HG02623 (cell line): ENCODE measurements around the gene CC2D2A.

Source experiments
- ATAC-seq: cut with Tn5 transposase; IDR thresholded peaks from one replicate; pipeline ENCODE4 v1.9.1; 2021; ENCODE audit warnings: moderate library complexity; ENCODE audit not compliant: unreplicated experiment

Gene CC2D2A

GRCh38 chr4:15469402-15470127 lies at the start of gene CC2D2A:
CC2D2A (plus strand) TSS chr4:15469882; CDS start chr4:15475933, 6,051 bp downstream.
- no peak for ATAC-seq

- no peak for ATAC-seq
Measured at GRCh38 chr4:15420642-15421041, 49.0 kb upstream of the CC2D2A start.

GRCh38 chr4:15423285-15423711 lies 46.4 kb upstream of the CC2D2A start:
- no peak for ATAC-seq

DNA sequence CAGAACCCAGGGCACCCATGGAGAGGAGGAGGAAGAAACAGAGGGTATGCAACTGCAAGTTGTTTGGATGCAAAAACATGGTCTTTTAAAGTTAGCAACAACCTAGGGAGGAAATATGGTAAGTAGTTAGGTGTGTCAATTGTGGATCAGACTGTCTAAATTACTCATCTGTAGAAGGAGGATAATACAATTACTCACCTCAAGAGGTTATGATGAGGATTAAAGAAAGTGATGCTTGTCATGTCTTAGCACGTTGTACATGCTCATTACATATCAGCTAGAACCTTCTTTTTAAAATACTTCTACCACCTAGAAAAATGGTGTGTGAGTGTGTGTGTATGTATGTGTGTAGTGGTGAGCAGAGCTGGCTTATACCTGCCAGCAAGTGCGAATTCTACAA lies 44.2 kb upstream of the CC2D2A start:
- no peak for ATAC-seq

DNA sequence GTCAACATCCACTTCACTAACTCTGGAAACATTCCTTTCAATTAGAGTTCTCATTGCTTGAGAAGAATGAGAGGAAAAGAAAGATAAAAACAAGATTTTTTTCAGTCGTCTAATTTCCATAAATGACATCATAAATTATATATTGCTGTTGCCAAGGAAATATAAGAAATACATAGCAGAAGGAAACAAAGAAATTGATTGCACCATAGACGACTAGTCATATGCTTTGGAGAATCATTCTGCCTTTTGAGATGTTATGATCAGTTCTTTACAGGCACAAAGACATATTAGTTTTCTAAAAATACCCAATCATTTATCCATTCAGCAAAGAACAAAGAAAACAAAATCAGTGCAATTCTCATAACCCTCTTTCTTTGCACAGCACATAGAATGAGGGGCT lies 42.5 kb upstream of the CC2D2A start:
- no peak for ATAC-seq

DNA sequence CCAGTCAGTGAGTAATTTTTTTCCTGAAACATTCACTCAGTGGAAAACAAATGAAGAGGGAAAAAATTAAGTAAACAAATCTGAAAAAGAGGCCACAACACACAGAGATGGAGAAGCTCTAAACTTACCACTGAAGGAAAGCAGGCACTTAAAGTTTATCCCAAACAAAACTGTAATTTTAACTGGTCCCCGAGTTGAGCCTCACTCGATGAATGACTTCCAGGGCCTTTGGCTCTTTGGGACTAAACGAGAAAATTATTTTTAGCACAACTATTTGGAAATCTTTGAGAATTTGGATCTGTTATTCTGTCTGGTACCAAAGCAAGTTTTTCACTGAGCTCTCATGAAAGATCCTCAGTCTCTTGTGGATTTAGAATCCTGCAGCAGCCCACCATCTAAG lies 42.0 kb upstream of the CC2D2A start, which contains the start of gene C1QTNF7:
C1QTNF7 (plus strand) TSS at position 333 of the 400 bp plus-strand sequence. CDS start 7,711 bp downstream, outside the sequence.
- ATAC-seq, result no peak

- no peak for ATAC-seq
Measured at GRCh38 chr4:15428611-15429010, 41.1 kb upstream of the CC2D2A start.

- no peak for ATAC-seq
Measured at GRCh38 chr4:15434091-15434490, 35.6 kb upstream of the CC2D2A start.

GRCh38 chr4:15434676-15435075 lies 35.0 kb upstream of the CC2D2A start:
- ATAC-seq, result no peak

DNA sequence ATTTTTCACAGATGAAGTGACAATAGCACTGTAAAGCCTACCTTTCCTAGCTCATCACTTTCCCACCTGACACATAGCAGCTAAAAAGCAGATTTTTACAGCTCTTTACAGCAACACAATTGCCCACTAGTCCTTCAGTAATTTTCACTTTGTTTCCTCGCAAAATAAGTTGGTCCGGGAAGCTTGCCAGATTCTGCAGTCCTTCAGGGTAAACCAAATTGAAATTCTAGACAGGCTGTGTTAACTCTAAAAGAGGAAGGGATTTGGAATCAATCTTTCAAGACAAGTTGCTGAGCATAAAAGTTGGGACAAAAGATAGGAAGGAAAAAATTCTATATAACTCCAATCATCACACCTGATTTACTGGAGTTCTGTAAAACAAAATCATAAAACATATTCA lies 33.2 kb upstream of the CC2D2A start:
- ATAC-seq, result no peak

GRCh38 chr4:15438939-15439524 lies 30.6 kb upstream of the CC2D2A start:
- no peak for ATAC-seq

- no peak for ATAC-seq
Measured at GRCh38 chr4:15443371-15444160, 26.1 kb upstream of the CC2D2A start.

DNA sequence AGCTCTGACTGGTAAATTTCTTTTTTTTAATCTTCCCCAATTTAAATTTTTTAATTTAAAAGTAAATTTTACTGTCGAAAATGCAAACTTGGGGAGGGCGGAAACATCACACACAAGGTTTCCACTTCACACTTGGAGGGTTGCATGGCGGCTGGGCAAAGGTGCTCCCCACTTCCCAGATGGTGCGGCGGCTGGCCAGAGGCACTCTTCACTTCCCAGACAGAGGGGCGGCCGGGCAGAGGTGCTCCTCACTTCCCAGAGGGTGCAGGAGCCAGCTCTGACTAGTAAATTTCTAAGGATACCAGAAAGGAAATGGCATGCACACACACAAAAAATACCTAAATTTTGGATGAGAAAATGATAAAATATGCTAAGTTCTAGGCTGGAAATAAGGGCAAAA lies 25.4 kb upstream of the CC2D2A start:
- no peak for ATAC-seq

DNA sequence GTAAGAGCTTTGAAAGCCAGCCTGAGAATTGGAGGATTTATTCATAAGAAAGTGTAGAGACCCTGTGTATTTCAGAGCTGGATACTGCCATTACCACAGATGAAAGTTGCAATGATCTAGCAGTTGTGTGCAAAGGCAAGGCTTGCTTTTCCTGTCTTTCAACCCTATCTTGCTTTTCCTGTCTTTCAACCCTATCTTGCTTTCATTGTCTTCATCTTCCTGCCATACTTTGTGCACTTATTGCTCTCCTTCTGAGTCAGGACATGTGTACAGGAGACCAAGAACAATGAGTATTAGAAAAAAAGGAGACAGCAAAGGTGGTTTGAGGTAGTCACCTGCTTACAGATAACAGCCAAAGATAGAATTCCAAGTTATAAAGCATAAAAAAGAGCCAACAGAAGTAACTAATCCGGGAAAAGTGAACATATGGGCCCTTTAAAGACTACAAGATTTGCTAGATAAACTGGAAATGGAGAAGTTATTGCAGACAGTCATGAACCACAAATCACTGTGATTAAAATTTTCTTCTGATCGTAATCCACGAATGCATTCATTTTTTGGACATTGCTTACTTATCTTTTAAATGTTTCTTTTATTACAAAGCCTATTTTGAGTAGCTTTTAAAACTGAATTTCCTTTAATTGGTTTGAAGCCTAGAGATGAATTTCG lies 24.7 kb upstream of the CC2D2A start:
- no peak for ATAC-seq

- ATAC-seq, result no peak
Measured at GRCh38 chr4:15451181-15451865, 18.4 kb upstream of the CC2D2A start.

DNA sequence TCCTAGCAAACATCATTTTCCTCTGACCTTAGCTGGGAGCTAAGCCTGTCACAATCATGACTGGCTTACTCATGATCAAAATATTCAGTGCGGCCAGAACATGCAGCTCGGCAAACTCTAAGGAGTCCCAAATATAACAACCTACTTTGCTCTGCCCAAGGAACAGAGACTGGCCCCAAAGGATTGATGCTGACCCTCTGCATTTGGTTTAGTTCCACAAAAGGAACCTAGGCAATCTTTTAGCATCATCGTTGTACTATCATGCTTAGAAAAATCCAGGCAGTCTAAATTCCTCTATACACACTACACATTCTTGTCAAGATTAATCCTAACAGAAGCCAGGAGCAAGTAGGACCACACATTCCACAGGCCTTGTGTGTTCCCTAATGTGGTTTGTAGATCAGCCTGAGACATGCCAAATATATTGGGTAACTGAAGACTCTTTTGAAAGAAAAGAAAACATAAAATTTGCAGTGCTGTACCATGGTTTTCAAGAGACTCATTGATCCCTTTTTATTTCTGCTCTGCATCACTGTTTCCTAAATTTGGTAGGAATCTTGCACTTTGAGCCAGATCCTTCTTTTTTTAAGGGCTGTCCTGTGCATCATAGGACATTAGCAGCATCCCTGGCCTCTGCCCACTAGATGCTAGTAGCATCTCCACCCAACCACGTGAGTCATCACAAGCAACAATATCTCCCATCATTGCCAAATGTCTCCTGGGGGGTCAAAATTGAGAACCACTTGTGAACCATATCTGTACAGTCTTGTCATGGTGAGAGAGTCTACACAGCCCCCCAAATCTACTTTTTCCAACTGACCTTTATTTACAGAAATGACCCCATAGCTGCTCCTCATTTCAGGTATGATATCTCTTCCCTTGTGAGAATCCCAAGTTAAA lies 17.6 kb upstream of the CC2D2A start:
- no peak for ATAC-seq

DNA sequence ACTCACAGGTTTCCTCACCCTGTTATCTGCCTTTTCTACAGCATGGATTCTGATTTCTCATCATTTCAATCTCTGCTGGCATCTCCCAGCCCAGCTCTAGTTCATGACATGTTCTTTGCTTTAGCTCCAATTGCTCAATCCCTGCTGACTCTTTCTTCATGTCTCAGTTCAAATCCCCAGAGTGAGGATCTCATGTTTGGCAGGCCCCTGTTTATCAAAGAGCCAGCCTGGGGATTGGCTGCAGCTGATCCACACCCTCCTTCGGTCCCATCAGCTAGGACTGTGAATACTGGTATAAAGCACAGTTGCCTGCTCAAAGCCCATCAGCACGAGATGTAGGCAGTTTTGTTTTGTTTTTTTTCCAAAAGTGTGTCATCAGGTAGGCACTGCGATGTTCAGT lies 14.4 kb upstream of the CC2D2A start:
- ATAC-seq, result no peak

DNA sequence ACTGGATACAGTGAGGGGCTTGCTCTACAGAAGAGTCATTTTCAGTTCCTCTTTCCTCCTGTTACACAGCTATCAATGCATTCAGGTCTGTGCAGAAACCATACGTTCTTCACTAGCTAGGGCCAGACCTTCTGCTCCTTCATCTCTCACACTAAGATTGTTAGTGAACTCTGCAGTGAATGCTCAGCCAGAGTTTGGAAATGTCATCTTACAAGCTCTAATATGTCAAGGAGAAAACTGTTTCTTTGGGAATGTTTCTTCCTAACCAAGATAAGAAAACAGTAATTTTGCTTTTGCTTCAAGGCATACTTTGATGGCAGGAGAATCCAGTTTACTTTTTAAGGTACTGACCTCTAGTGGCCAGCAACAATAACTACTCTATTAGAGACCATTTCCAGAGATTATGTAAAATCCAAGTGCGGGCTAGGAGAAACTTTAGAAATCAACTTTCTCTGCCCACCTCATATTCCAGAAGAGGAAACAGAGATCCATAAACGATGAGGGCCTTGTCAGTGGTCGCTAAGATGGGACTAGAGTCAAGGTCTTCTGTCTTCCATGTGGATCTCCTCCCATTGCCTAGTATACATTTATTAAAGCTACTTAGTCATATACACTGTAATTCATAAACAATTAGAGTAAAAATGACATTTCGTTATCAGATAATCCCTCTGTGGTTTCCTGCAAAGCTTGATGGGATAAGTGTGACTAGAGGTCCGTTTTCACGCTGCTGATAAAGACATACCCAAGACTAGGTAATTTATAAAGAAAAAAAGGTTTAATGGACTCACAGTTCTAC lies 12.1 kb upstream of the CC2D2A start:
- peak; percentile 97 for ATAC-seq

GRCh38 chr4:15458616-15459015 lies 11.1 kb upstream of the CC2D2A start:
- ATAC-seq, result no peak
